GM21576 (cell line): ENCODE results near the gene ZNF335.
"Not testable (repeated sequence)": the region's sequence is repeated elsewhere in the genome, so short reads cannot be mapped to it uniquely, and the experiment has no call there.

Source experiments
- ATAC-seq: cut with Tn5 transposase; IDR thresholded peaks from one replicate; pipeline ENCODE4 v1.9.1; 2021; ENCODE audit warnings: mild to moderate bottlenecking, moderate library complexity; ENCODE audit not compliant: unreplicated experiment

ZNF335 gene

GRCh38 chr20:45934586-45935415, 37.2 kb downstream of the ZNF335 start, which contains the start of gene PCIF1:
Gene PCIF1 (plus strand): TSS chr20:45934683. CDS start chr20:45939000, 4,317 bp downstream.
- ATAC-seq, result peak; percentile 80

GRCh38 chr20:45934046-45934585, 37.9 kb downstream of the ZNF335 start:
- ATAC-seq, result peak; percentile 16

GRCh38 chr20:45933266-45934045, 38.5 kb downstream of the ZNF335 start:
- peak; percentile 34 for ATAC-seq

- ATAC-seq, result not testable (repeated sequence)
Measured at GRCh38 chr20:45931680-45932079, 40.3 kb downstream of the ZNF335 start.

- ATAC-seq, result no peak
Measured at GRCh38 chr20:45927071-45927878, 44.7 kb downstream of the ZNF335 start.

GRCh38 chr20:45926731-45927070, 45.3 kb downstream of the ZNF335 start:
- ATAC-seq, result no peak

- ATAC-seq, result no peak
Measured at GRCh38 chr20:45925821-45926506, 46.0 kb downstream of the ZNF335 start.

GRCh38 chr20:45924391-45925261, 47.4 kb downstream of the ZNF335 start:
- no peak for ATAC-seq

GRCh38 chr20:45921337-45922189, 50.4 kb downstream of the ZNF335 start:
- ATAC-seq, result no peak

GRCh38 chr20:45920462-45921336, 51.3 kb downstream of the ZNF335 start:
- no peak for ATAC-seq

- no peak for ATAC-seq
Measured at GRCh38 chr20:45919542-45920399, 52.2 kb downstream of the ZNF335 start.

GRCh38 chr20:45918779-45919537, 53.0 kb downstream of the ZNF335 start:
- ATAC-seq, result no peak

- ATAC-seq, result no peak
Measured at GRCh38 chr20:45918182-45918737, 53.7 kb downstream of the ZNF335 start.

- ATAC-seq, result no peak
Measured at GRCh38 chr20:45917790-45918141, 54.2 kb downstream of the ZNF335 start.

GRCh38 chr20:45913116-45913515, 58.9 kb downstream of the ZNF335 start:
- no peak for ATAC-seq

- no peak for ATAC-seq
Measured at GRCh38 chr20:45912344-45912682, 59.7 kb downstream of the ZNF335 start.
